ENCODE measurements around the gene ZNF83. TPM values are rescaled to one million over a fixed set of nuclear protein-coding genes. Genes with fewer than 3 reads are reported as not detected.
A peak's percentile ranks its signal among the peaks of the same experiment; 100 is the strongest.

The ZNF83 gene
- total RNA-seq, 1 experiment from 2014 or later, result 31.6 TPM

DNA sequence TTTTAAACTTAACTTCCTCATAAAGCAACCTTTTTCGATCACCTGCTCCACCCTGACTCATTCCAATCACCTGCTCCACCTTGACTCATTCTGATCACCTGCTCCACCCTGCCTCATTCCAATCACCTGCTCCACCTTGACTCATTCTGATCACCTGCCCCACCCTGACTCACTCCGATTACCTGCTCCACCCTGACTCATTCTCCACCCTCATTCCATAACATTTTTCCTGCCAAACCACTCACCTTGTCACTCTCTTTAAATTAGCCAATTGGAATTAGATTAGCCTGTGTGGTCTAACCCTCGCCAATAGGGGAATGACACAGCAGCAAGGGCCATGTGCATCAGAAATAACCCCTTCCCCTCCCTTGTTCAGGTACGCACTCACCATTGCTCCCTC lies 31.9 kb upstream of the ZNF83 start:
- H3K9me3 Mint-ChIP-seq, result peaks cover 2 to 3% of the 10 kb centered on the region in 2 experiments; a peak in 4 of 5 replicates
- Histone ChIP-seq H3K23me2 (ENCODE audit: insufficient read length, low read depth, low read length, poor library complexity, severe bottlenecking) (no peaks in the 10 kb centered on the region), H2AK5ac (ENCODE audit: insufficient read length, low read length) (peak overlapping the region; percentile 60), H4K8ac (replicated peaks; ENCODE audit: insufficient read length, low read depth, low read length) (no peak overlapping the region), H3K18ac (ENCODE audit: insufficient read length, low read depth, low read length) (no peak overlapping the region), H4K5ac (ENCODE audit: insufficient read length, low read depth, low read length) (no peak overlapping the region), H3T11ph (ENCODE audit: low read length) (no peak overlapping the region), H3K79me1 (ENCODE audit: insufficient read depth, low read depth, low read length, poor library complexity, severe bottlenecking) (no peaks in the 10 kb centered on the region), H2BK5ac (ENCODE audit: insufficient read length, low read length) (no peak overlapping the region), H3K56ac (ENCODE audit: insufficient read length, low read depth, low read length) (no peak overlapping the region), H4K91ac (ENCODE audit: insufficient read length, low read depth, low read length) (no peak overlapping the region), H2BK120ac (ENCODE audit: low read depth, low read length, poor library complexity, severe bottlenecking) (no peak overlapping the region), H3K4me2 (ENCODE audit: insufficient read depth, insufficient read length, low read length) (no peak overlapping the region), H3K27me3 (ENCODE audit: insufficient read depth, low read length) (no peaks in the 10 kb centered on the region), H3K4me1 (ENCODE audit: insufficient read depth, low read length) (peaks cover 5% of the 10 kb centered on the region; the same call in 1 of the 2 replicates), H3K4ac (ENCODE audit: low read depth, low read length) (no peak overlapping the region), H3K14ac (ENCODE audit: insufficient read depth, low read length) (no peak overlapping the region), H3K79me2 (ENCODE audit: insufficient read depth, low read length) (no peaks in the 10 kb centered on the region), H3K27ac (ENCODE audit: insufficient read length, low read depth, low read length) (no peak overlapping the region), H3K9ac (ENCODE audit: extremely low read depth, insufficient read length, low read length) (no peak overlapping the region), H3K9me3 (ENCODE audit: control insufficient read depth, low read depth, low read length) (no peaks in the 10 kb centered on the region), H3K23ac (ENCODE audit: insufficient read length, low read depth, low read length) (no peak overlapping the region), H2AFZ (ENCODE audit: low read length) (no peak overlapping the region), H2BK20ac (ENCODE audit: low read depth, low read length, poor library complexity, severe bottlenecking) (no peak overlapping the region), H2BK15ac (ENCODE audit: low read depth, low read length) (no peak overlapping the region), H2BK12ac (ENCODE audit: insufficient read length, low read depth, low read length) (no peak overlapping the region), H4K20me1 (ENCODE audit: control insufficient read depth, insufficient read depth, insufficient read length) (no peaks in the 10 kb centered on the region)
- no peak for DNase-seq
- peak overlapping the region in 1 of 3 experiments; percentile 10; a peak in 1 of 7 replicates for H3K27ac Mint-ChIP-seq
- no peaks in the 10 kb centered on the region for H3K27me3 Mint-ChIP-seq (ENCODE audit: low read depth)
- WGBS (ENCODE audit: extremely low coverage, insufficient read length, low lambda C conversion rate), result no CpG with 5 or more reads among the region's 4 CpGs
- TF ChIP-seq, protein P1, sequence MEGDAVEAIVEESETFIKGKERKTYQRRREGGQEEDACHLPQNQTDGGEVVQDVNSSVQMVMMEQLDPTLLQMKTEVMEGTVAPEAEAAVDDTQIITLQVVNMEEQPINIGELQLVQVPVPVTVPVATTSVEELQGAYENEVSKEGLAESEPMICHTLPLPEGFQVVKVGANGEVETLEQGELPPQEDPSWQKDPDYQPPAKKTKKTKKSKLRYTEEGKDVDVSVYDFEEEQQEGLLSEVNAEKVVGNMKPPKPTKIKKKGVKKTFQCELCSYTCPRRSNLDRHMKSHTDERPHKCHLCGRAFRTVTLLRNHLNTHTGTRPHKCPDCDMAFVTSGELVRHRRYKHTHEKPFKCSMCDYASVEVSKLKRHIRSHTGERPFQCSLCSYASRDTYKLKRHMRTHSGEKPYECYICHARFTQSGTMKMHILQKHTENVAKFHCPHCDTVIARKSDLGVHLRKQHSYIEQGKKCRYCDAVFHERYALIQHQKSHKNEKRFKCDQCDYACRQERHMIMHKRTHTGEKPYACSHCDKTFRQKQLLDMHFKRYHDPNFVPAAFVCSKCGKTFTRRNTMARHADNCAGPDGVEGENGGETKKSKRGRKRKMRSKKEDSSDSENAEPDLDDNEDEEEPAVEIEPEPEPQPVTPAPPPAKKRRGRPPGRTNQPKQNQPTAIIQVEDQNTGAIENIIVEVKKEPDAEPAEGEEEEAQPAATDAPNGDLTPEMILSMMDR (conservative IDR thresholded peaks at IDR 0.05), result no peak
- H3K4me3 Mint-ChIP-seq, result no peak overlapping the region; a peak in 1 of 5 replicates
- peaks cover 3 to 8% (median 6%) of the 10 kb centered on the region in 3 experiments; a peak in 6 of 7 replicates for H3K36me3 Mint-ChIP-seq (ENCODE audit: insufficient read depth in 1 of 3, low read depth in 3 of 3)
- peaks cover 28 to 30% of the 10 kb centered on the region in 2 experiments for H3K4me1 Mint-ChIP-seq
